SK-MEL-5 (cell line): ENCODE measurements around the gene KIF26B. TPM values are rescaled to one million over a fixed set of nuclear protein-coding genes. Genes with fewer than 3 reads are reported as not detected.

Source experiments
- DNase-seq: peaks from one replicate; pipeline ENCODE4 v3.0.0-alpha.2; 2016; ENCODE audit warnings: low read depth, low spot score
- in situ Hi-C: cut with HindIII; loops from 2 replicates; pipeline ENCODE4 v1.10.0; 2016; ENCODE audit warnings: low sequenced_read_pairs, high pct_unique_total_duplicates, low pct_unique_long_range_greater_than_20kb
- total RNA-seq: library from RNA; depleted of rRNA; stranded (reverse); fragments of >200 nt; shearing (Covaris generic); gene quantifications from 2 replicates; pipeline ENCODE4 v1.2.3, GENCODE V29; 2014

The KIF26B gene
- total RNA-seq, 1 experiment from 2014 or later: 1.5 TPM

GRCh38 chr1:245246433-245246832 lies 91.6 kb downstream of the KIF26B start:
- in situ Hi-C loops: no loop called here
- no peak for DNase-seq

- no peak for DNase-seq
- in situ Hi-C loops: no loop called here
Observed at GRCh38 chr1:245247356-245247755, 92.6 kb downstream of the KIF26B start.

GRCh38 chr1:245247801-245248200 lies 93.0 kb downstream of the KIF26B start:
- in situ Hi-C loops: no loop called here
- DNase-seq: no peak

GRCh38 chr1:245248231-245248731 lies 93.5 kb downstream of the KIF26B start:
- in situ Hi-C loops: no loop called here
- no peak for DNase-seq

GRCh38 chr1:245255783-245256182 lies 101.0 kb downstream of the KIF26B start:
- in situ Hi-C loops: no loop called here

GRCh38 chr1:245256528-245256927 lies 101.7 kb downstream of the KIF26B start:
- no peak for DNase-seq
- in situ Hi-C loops: no loop called here

More at GRCh38 chr1:245255783-245256182, 101.0 kb downstream of the KIF26B start:
- DNase-seq: no peak

- DNase-seq: no peak
- in situ Hi-C loops: no loop called here
Observed at GRCh38 chr1:245258271-245258920, 103.6 kb downstream of the KIF26B start.

GRCh38 chr1:245260110-245260882 lies 105.5 kb downstream of the KIF26B start:
- in situ Hi-C loops: no loop called here
- DNase-seq: no peak

- in situ Hi-C loops: no loop called here
- no peak for DNase-seq
Observed at GRCh38 chr1:245260883-245261282, 106.1 kb downstream of the KIF26B start.

GRCh38 chr1:245261786-245262185 lies 107.0 kb downstream of the KIF26B start:
- in situ Hi-C loops: no loop called here

GRCh38 chr1:245263529-245264095 lies 108.8 kb downstream of the KIF26B start:
- no peak for DNase-seq
- in situ Hi-C loops: no loop called here

More at GRCh38 chr1:245261786-245262185, 107.0 kb downstream of the KIF26B start:
- no peak for DNase-seq

GRCh38 chr1:245264226-245264625 lies 109.4 kb downstream of the KIF26B start:
- in situ Hi-C loops: no loop called here
- no peak for DNase-seq

- no peak for DNase-seq
- in situ Hi-C loops: no loop called here
Observed at GRCh38 chr1:245266105-245266504, 111.3 kb downstream of the KIF26B start.

GRCh38 chr1:245270063-245270462 lies 115.3 kb downstream of the KIF26B start:
- in situ Hi-C loops: no loop called here
- DNase-seq: no peak

- in situ Hi-C loops: no loop called here
- no peak for DNase-seq
Observed at GRCh38 chr1:245270972-245271371, 116.2 kb downstream of the KIF26B start.

- no peak for DNase-seq
- in situ Hi-C loops: no loop called here
Observed at GRCh38 chr1:245272676-245273075, 117.9 kb downstream of the KIF26B start.

- in situ Hi-C loops: no loop called here
- DNase-seq: no peak
Observed at GRCh38 chr1:245276445-245276844, 121.7 kb downstream of the KIF26B start.

GRCh38 chr1:245277276-245277675 lies 122.5 kb downstream of the KIF26B start:
- in situ Hi-C loops: no loop called here
- DNase-seq: peak; percentile 27
